ENCODE measurements around the gene LITAF. TPM values are rescaled to one million over a fixed set of nuclear protein-coding genes. Genes with fewer than 3 reads are reported as not detected.

Gene LITAF
- total RNA-seq, 2 donors from 2014 or later, result 36.6 to 62.9 TPM

GRCh38 chr16:11498683-11499082 lies 88.0 kb downstream of the LITAF start:
- Histone ChIP-seq H3K4me1 (ENCODE audit: control insufficient read depth, insufficient read depth, low read length) (no peaks in the 10 kb centered on the region), H3K4me3 (ENCODE audit: low read length) (no peak overlapping the region), H3K9ac (ENCODE audit: extremely low read depth, low read length, poor library complexity, severe bottlenecking) (no peak overlapping the region), H3K27me3 (ENCODE audit: control insufficient read depth, insufficient read depth, low read length, poor library complexity, severe bottlenecking) (no peaks in the 10 kb centered on the region), H3K36me3 (ENCODE audit: control insufficient read depth, insufficient read depth, low read length) (no peaks in the 10 kb centered on the region), H3K9me3 (ENCODE audit: control insufficient read depth, low read length) (no peaks in the 10 kb centered on the region), H3K27ac (ENCODE audit: low read depth, low read length) (no peak overlapping the region)
- Mint-ChIP-seq H3K36me3 (ENCODE audit: low read depth) (no peaks in the 10 kb centered on the region), H3K27me3 (ENCODE audit: insufficient read depth) (no peaks in the 10 kb centered on the region), H3K4me3 (no peak overlapping the region), H3K9me3 (no peaks in the 10 kb centered on the region), H3K27ac (no peak overlapping the region), H3K4me1 (peaks cover 12% of the 10 kb centered on the region)
- TF ChIP-seq CTCF (conservative IDR thresholded peaks at IDR 0.05), result no peak
- 83 to 92% methylated on average over 1 to 5 of the region's 6 CpGs for WGBS, 2 experiments (ENCODE audit: insufficient coverage in 1 of 2, insufficient read length in 1 of 2)
- no peak for DNase-seq

- H3K36me3 ChIP-seq (ENCODE audit: control insufficient read depth, insufficient read depth, low read length), result no peaks in the 10 kb centered on the region
- H3K9me3 ChIP-seq (ENCODE audit: control insufficient read depth, low read length), result peaks cover 7% of the 10 kb centered on the region
- Mint-ChIP-seq H3K9me3 (peaks cover 2% of the 10 kb centered on the region), H3K27me3 (ENCODE audit: insufficient read depth) (no peaks in the 10 kb centered on the region), H3K4me1 (peaks cover 12% of the 10 kb centered on the region), H3K27ac (no peak overlapping the region), H3K36me3 (ENCODE audit: low read depth) (no peaks in the 10 kb centered on the region), H3K4me3 (no peak overlapping the region)
- no peaks in the 10 kb centered on the region for H3K4me1 ChIP-seq (ENCODE audit: control insufficient read depth, insufficient read depth, low read length)
- no peak overlapping the region for H3K9ac ChIP-seq (ENCODE audit: extremely low read depth, low read length, poor library complexity, severe bottlenecking)
- WGBS, 2 experiments (ENCODE audit: insufficient coverage in 1 of 2, insufficient read length in 1 of 2), result 70 to 72% methylated on average over 3 to 5 of the region's 5 CpGs
- TF ChIP-seq CTCF (conservative IDR thresholded peaks at IDR 0.05), result no peak
- peak overlapping the region; percentile 76 for H3K27ac ChIP-seq (ENCODE audit: low read depth, low read length)
- H3K4me3 ChIP-seq (ENCODE audit: low read length), result no peak overlapping the region
- no peak for DNase-seq
- no peaks in the 10 kb centered on the region for H3K27me3 ChIP-seq (ENCODE audit: control insufficient read depth, insufficient read depth, low read length, poor library complexity, severe bottlenecking)
Measured at GRCh38 chr16:11497851-11498289, 88.8 kb downstream of the LITAF start.

Other genes starting within 250 kb of the LITAF start
- gene RMI2, start 241.5 kb downstream of the LITAF start, total RNA-seq, result 10 to 100 TPM; 55.2 to 62.3 TPM
- gene SNN, start 81.5 kb upstream of the LITAF start, total RNA-seq, result 10 to 100 TPM; 28.9 to 35.1 TPM
- 10 to 100 TPM; 16.4 to 20.8 TPM for gene TXNDC11, start 155.9 kb upstream of the LITAF start, total RNA-seq
- 10 to 100 TPM; 37.7 to 38.5 TPM for gene ZC3H7A, start 210.3 kb upstream of the LITAF start, total RNA-seq